Adrenal gland (tissue), 5 donors: Measurements from ENCODE around the gene SLC1A1.

Source experiments
- CTCF ChIP-seq, 6 experiments: fragments of 450-650 bp in 4 of 6; fragments of 200-600 bp in 2 of 6; sonication (generic) in 1 of 6; IDR thresholded peaks; 1 replicate in 5 of 6; 2 replicates in 1 of 6; pipeline versions ENCODE4 v1.5.1 to v1.8.0; 2016 to 2021; ENCODE audit warnings: antibody characterized with exemption in 6 of 6, mild to moderate bottlenecking in 2 of 6, moderate library complexity in 1 of 6
- POLR2A ChIP-seq, 2 donors: fragments of 450-650 bp; IDR thresholded peaks; one replicate each; pipeline ENCODE4 v1.6.1; 2017; ENCODE audit warnings: antibody characterized with exemption in 2 of 2, mild to moderate bottlenecking in 2 of 2, moderate library complexity in 1 of 2
- donor health status: DM: no; HTN: no; CAD: no.

- TF ChIP-seq POLR2A (IDR thresholded peaks at IDR 0.05) (no peak), CTCF (IDR thresholded peaks at IDR 0.05) (no peak)
Measured at GRCh38 chr9:4514252-4515128, 24.2 kb downstream of the SLC1A1 start.
